ENCODE results near the gene KIF13A. TPM values are rescaled to one million over a fixed set of nuclear protein-coding genes. Genes with fewer than 3 reads are reported as not detected.

KIF13A gene
- total and polyA plus RNA-seq, 9 of the 15 experiments (the other 6 are each of a cell fraction or from before 2014, with no cell fraction given), result 3.6 to 44.3 (median 29.7) TPM

GRCh38 chr6:17729223-17730077 is 258.0 kb downstream of the KIF13A start (continued):
- no peak for TF ChIP-seq PRDM10 (IDR thresholded peaks at IDR 0.05; ENCODE audit: partially characterized antibody)
- no peak for TF ChIP-seq ZNF282 (CRISPR knock-in tag; IDR thresholded peaks at IDR 0.05)
- TF ChIP-seq RBBP5 (IDR thresholded peaks at IDR 0.05; ENCODE audit: borderline replicate concordance, insufficient read depth, low read length, poor library complexity, severe bottlenecking), result no peak
- no peak for TF ChIP-seq ZHX1 (conservative IDR thresholded peaks at IDR 0.05; ENCODE audit: low read length)
- TF ChIP-seq HLTF (IDR thresholded peaks at IDR 0.05), result 0 out of 2 replicates have a peak, but pooled peaks have one; percentile 11
- no peak for TF ChIP-seq WHSC1 (IDR thresholded peaks at IDR 0.05; ENCODE audit: low read length)
- TF ChIP-seq ARNT (IDR thresholded peaks at IDR 0.05), result peak in 1 of 2 experiments; percentile 69; a peak in 2 of 4 replicates
- TF ChIP-seq RNF2 (IDR thresholded peaks at IDR 0.05), result no peak
- no peak for TF ChIP-seq TEAD1 (CRISPR knock-in tag; IDR thresholded peaks at IDR 0.05)
- no peak for TF ChIP-seq KAT2B (IDR thresholded peaks at IDR 0.05; ENCODE audit: low read depth, low read length)
- no peak for TF ChIP-seq ZNF217 (CRISPR knock-in tag; IDR thresholded peaks at IDR 0.05)
- no peak; the same call in 1 of the 2 replicates for TF ChIP-seq ZNF592 (IDR thresholded peaks at IDR 0.05)
- TF ChIP-seq MBD1 (CRISPR knock-in tag; IDR thresholded peaks at IDR 0.05), result no peak
- no peak for TF ChIP-seq NR3C1 (CRISPR knock-in tag; IDR thresholded peaks at IDR 0.05)
- TF ChIP-seq MCM5 (IDR thresholded peaks at IDR 0.05; ENCODE audit: low read depth), result no peak
